Neural progenitor cell (in vitro differentiated cells): ENCODE data around the gene CES2.

Experiments used
- CTCF ChIP-seq: fragments of 200-600 bp; sonication (generic); IDR thresholded peaks from 2 replicates; pipeline ENCODE4 v1.5.1; 2017; ENCODE audit warnings: antibody characterized with exemption, mild to moderate bottlenecking
- EZH2 ChIP-seq: fragments of 200-600 bp; sonication (generic); IDR thresholded peaks from 2 replicates; pipeline ENCODE4 v1.6.1; 2017; ENCODE audit warnings: antibody characterized with exemption, mild to moderate bottlenecking, moderate library complexity
- EZH2phosphoT487 ChIP-seq: fragments of 200-600 bp; sonication (generic); IDR thresholded peaks from 2 replicates; pipeline ENCODE4 v1.6.1; 2017; ENCODE audit warnings: antibody characterized with exemption

GRCh38 chr16:66918355-66918754 is 17.0 kb upstream of the CES2 start:
- TF ChIP-seq EZH2phosphoT487 (no peak), CTCF (no peak), EZH2 (no peak)
